GM19324 (cell line): ENCODE results near the gene TMEM203.

Experiments
- ATAC-seq: cut with Tn5 transposase; IDR thresholded peaks from one replicate; pipeline ENCODE4 v1.9.1; 2021; ENCODE audit warnings: mild to moderate bottlenecking, moderate library complexity; ENCODE audit not compliant: unreplicated experiment, low FRiP score

TMEM203 gene

DNA sequence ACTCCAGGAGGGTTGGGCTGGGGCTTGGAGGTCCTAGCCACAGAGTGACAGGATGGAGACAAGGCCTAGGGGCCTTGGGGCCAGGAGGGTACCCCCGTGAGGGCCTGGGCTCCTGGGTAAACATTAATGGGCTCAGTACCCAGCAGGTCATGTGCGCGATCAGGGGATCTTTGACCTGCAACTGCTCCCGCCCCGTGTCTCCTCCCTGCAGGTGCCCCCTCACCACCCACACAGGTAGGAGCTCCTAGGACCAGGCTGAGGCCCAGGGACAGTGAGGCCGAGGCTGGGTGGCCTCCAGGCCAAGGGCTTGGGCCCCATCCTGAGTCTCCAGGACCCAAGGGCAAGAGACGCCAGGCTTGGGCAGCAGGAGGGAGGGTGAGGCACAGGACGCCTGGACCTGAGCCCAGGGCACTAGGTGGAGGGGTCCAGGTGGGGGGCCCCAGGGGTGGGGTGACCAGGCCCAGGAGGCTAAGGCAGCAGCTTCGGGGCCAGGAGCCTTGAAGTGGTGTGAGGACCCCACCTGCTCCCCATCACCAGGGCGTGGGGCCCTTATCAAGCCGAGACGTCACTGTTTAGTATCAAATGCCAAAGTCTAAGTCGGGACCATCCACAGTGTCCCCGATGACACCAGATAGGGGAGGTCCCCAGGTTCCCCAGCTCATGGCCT, 25.4 kb upstream of the TMEM203 start, which contains the start of gene SLC34A3:
Gene SLC34A3, plus strand, starts transcription at position 197 of the 667 bp plus-strand sequence. CDS start 802 bp downstream, outside the sequence.
- no peak for ATAC-seq

DNA sequence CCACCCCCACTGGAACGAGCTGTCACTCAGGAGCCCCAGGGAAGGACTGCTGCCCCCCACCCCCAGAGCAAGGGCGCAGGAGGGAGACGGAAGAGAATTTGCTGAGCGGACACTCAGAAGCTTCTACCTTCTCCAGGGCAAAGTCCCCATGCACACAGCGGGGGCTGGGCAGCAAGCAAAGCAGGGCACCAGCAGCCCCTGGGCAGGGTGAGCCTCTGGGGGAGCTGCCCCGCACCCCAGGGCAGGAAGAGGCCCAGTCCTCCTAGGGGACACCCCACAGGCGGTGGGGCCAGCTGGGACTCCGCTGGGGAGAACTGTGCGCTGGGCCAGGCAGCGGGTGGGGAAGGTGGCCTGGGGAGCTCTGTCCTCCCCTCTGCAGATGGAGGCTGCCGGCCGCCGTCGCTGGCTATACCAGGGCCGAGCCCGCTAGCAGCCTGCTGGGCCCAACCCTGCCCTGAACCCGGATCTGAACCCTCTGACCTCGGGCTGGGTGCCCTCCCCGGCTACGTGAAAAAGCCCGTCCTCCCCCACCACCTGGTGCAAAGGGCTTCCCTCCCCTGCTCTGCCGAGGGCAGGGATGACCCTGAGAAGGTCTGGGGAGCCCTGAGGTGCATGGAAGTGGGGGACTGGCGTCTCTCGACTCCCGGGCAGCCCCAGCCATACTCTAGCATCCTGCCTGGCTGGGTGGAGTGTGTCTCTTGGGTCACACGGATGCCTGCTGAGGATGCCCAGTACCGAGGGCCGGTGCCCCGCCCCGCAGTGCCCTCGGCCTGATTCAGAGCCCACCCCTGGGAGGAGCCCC, 24.7 kb upstream of the TMEM203 start:
- no peak for ATAC-seq

DNA sequence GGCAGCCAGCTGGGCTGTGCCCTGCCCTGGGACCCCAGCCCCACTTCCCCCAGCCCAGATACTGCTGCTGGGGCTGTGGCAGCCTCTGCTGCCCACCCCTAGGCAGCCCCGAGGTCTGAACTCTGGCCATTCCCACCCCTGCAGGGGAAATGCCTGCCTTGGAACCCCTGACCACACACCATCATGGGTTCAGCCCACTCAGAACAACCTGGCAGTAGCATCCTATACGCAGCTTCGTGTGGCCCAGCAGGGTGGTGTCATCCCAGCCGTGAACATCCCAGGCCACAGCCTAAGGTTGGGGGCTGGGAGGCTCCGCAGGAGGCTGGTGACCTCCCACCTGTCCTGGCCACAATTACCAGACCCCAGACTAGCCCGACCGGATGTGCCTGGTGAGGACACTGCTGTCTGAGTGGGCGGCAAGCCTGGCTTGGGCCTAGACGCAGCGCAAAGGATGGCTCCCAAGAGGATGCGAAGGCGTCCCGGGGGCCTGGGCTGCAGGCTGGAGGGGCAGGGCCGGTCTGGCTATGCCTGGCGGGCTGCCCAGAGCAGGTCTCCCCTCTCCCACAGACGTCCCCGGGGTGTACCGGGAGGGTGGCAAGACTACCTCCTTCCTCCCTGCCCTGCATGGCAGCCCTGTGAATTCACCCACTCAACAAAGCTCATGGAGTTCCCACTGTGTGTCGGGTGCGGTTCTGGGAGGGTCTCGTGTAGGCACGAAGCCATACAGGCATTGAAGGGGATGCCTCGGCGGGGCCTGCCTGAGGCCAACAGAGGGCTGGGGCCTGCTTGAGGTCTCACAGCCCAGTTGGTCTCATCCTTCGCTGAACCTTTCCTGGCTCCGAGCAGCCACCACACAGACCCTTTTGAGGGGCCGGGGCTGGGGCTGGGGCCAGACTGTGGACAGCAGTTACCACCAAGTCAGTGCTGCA, 23.8 kb upstream of the TMEM203 start:
- no peak for ATAC-seq

DNA sequence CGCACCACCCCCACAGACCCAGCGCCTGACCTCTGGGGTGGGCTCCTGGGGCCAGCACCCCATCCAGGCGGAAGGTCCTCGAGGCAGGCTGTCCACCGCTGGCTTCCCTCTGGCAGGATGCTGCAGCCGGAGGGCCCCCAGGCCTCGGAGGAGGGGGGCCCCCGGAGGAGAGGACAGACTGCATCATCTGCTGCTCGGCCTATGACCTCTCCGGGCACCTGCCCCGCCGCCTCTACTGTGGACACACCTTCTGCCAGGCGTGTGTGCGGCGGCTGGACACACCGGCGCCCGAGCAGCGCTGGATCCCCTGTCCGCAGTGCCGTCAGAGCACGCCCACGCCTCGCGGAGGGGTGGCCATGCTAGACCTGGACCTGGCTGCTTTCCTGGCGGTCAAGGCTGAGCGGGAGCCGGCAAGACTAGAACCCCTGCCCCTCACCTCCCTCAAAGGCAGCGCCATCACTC, 23.1 kb upstream of the TMEM203 start:
- no peak for ATAC-seq

GRCh38 chr9:137227853-137228505, 22.5 kb upstream of the TMEM203 start:
- no peak for ATAC-seq

DNA sequence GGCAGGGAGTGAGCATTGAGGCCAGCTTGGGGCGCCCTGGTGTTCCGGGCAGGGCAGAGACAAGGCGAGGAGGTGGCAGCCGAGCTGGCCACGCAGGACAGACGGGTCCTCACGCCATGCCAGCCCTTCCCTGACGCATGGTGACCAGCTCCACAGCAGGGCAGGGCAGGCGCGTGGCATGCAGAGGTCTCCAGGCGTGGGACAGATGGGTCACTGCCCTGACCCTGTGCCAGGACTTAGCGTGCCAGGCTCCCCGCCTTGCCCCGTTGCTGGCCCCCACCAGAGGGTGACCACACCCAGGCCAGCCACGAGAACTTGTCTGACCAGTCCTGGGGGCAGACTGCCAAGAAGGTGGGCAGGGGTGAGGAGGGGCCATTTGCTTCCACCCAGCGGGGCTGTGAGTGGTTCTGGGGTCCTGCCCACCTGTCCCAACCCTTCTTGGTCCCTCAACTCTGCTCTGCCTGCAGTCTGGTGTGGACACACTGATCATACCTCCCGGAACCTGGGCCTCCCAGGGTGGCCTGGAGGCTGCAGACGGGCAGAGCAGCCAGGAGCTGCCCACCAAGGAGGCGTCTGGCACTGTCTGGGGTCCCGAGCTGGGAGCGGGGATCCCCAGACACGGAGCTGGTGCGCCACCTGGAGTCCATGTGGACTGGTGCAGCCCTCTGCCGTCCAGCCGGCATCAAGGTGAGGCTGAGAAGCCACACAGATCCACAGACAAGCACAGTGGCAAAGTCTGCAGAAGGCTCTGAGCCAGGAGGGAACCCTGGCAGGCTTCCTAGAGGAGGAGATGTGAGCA, 21.8 kb upstream of the TMEM203 start, which contains the start of gene RNF224:
Gene RNF224, plus strand, starts transcription at position 449 of the 799 bp plus-strand sequence. CDS start 834 bp downstream, outside the sequence.
- ATAC-seq = no peak

DNA sequence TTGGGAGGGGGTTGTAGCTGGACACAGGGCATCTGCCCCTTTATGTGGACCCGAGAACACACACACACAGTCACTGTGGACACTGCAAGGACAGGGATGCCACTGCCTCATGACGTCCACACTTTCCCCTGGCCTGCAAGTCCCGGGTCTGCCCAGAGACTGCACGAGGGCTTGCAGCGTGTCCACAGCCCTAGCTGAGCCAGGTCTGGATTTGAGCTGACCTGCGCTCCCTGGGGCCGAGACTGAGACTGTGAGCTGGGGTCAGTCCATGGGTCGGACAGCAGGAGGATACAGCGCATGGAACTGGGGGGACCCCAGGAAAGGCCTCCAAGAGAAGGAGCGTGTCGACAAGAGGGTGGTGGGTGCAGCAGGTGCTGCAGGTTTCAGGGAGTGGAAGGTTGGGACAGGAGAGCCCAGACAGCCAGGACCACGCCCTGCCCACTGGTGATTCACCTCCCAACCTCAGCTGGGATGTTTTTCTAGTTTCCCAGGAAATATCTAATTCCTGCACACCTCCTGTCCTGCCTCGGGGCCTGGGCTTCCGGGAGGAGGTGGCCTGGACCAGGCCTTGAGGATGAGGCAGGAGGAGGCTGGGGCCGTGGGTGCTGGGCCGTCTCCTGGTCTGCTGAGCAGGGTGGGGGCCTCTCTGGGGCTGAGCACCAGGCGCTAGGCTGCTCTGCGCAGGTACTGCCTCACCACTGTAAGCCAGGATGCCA, 21.0 kb upstream of the TMEM203 start:
- no peak for ATAC-seq

- ATAC-seq = no peak
These were observed 20.4 kb upstream of the TMEM203 start for GRCh38 chr9:137225699-137226331.

- ATAC-seq = no peak
These were observed 19.6 kb upstream of the TMEM203 start, which contains the start of gene CYSRT1 for GRCh38 chr9:137224830-137225694. Gene CYSRT1, plus strand, starts transcription at chr9:137225174. Its CDS starts 448 bp downstream, at chr9:137225622.

GRCh38 chr9:137223078-137223970, 17.9 kb upstream of the TMEM203 start:
- peak; percentile 78 for ATAC-seq

DNA sequence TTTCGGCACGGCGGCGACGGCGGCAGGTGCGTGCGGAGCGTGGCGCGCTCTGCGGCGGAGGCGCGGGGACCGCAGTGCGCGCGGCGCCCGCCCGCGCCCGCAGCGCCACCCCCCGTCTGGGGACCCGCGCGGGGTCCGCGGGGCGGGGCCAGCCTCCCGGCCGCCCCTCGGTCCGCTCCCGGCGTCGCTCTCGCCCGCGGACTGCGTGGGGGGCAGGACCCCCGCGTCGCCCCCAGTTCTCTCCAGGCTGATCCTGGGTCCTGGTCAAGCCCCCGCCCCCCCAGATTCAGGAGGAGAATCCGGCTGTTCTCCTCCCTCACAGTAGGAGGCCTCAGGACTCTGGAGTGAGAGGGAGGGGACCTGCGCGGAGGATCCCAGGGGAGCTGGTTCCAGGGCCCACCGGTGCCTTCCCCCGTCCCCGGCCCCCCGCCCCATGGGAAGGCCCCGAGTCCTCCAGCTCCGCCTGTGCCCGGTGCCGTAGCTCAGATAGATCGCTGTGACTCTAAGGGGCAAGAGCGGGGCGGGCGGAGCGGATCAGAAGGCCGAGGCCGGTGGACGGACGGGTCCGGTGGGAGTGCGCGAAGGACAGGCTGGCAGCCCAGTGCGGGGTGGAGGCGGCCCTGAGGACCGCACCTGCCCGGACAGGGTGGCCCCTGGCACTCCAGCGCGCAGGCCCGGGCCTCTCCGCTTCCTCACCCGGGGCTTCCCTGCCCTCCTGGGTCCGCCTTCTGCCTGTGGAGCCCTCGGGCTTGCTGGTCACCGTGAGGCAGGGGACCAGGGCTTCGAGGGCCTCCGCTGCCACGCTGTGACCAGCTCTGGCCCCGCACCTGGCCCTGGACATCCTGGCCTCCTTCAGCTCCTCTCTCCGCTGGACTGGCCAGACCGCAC, 17.0 kb upstream of the TMEM203 start, which contains the start of gene RNF208:
Gene RNF208, minus strand, starts transcription at position 51 of the 888 bp plus-strand sequence. CDS start 1,028 bp downstream, outside the sequence.
- no peak for ATAC-seq

DNA sequence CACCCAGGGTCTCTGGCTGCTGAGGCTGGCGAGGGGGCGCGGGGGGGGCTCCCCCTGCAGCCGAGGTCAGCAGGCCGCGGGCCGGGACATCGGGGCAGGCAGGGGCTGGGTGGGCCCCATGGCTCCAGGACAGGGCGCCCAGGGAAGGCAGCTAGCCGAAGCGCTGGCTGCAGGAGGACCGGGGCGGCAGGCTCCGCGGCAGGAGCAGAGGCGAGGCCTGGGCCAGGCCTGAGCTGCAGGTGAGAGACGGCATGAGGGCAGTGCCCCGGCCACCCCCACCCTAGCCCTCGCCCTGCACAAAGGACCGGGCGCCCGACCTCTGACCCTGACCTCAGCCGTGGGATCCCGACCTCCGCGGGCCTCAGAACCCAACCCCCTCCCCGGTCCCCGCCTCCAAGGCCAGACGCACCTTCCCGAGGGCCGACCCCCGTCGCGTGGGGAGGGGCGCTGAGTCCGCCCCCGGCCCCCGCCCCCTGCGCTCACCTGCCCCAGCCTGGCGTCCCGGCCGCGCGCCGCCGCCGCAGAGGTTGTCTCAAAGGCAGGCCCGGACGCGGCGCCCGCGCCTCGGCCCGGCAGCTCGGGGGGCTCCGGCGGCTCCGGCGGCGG, 16.2 kb upstream of the TMEM203 start:
- ATAC-seq = no peak

GRCh38 chr9:137221095-137221505, 15.7 kb upstream of the TMEM203 start:
- ATAC-seq = no peak

- ATAC-seq = no peak
These were observed 15.1 kb upstream of the TMEM203 start for GRCh38 chr9:137220317-137221094.
